Activated naive CD8-positive, alpha-beta T cell treated with anti-CD3 and anti-CD28 coated beads for 36 hours (primary cell): Measurements from ENCODE around the gene PGM2L1. TPM values are rescaled to one million over a fixed set of nuclear protein-coding genes. Genes with fewer than 3 reads are reported as not detected.
A peak's percentile ranks its signal among the peaks of the same experiment; 100 is the strongest.
"Not testable (repeated sequence)": the region's sequence is repeated elsewhere in the genome, so short reads cannot be mapped to it uniquely, and the experiment has no call there.

Experiments used
- DNase-seq: peaks from one replicate; pipeline ENCODE4 v3.0.0; 2021
- H3K27ac Mint-ChIP-seq: one replicate; pipeline ENCODE4 v1.8.0; 2022; ENCODE audit warnings: mild to moderate bottlenecking, moderate library complexity, mixed read lengths
- H3K27me3 Mint-ChIP-seq: one replicate; pipeline ENCODE4 v1.8.0; 2022; ENCODE audit warnings: mild to moderate bottlenecking, mixed read lengths
- H3K36me3 Mint-ChIP-seq: one replicate; pipeline ENCODE4 v1.8.0; 2021; ENCODE audit warnings: mild to moderate bottlenecking, mixed read lengths
- H3K4me1 Mint-ChIP-seq: one replicate; pipeline ENCODE4 v1.8.0; 2021; ENCODE audit warnings: mixed read lengths
- H3K4me3 Mint-ChIP-seq: one replicate; pipeline ENCODE4 v1.8.0; 2022; ENCODE audit warnings: mild to moderate bottlenecking, moderate library complexity, mixed read lengths
- H3K9me3 Mint-ChIP-seq: one replicate; pipeline ENCODE4 v1.8.0; 2022; ENCODE audit warnings: mixed read lengths
- total RNA-seq, 2 experiments: library from RNA; stranded (reverse); gene quantifications; one replicate each; pipeline ENCODE4 v1.2.3, GENCODE V29; 2021

PGM2L1 gene
- total RNA-seq, 2 experiments from 2014 or later = 10.3 to 11.0 TPM

DNA sequence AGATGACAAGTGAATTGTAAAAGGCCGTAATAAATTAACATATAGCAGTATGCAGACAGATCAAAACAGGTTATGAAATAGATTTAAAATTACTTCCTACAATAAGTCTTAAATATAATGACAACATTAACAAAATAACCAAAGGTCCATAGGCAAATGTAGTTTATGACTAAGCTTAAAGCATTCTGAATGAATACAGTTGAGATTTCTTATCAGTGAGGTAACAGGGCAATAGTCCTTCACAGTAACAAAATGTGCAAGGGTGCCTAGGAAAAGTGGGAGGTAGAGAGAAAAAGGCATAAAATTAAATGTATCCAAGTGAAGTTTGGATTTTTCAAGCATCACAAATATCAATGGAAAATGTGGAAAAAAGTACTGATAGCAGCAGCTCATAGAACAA is 65.9 kb downstream of the PGM2L1 start:
- Mint-ChIP-seq H3K27ac (no peak overlapping the region), H3K36me3 (peaks cover 5% of the 10 kb centered on the region), H3K27me3 (no peaks in the 10 kb centered on the region), H3K4me1 (no peaks in the 10 kb centered on the region), H3K4me3 (no peak overlapping the region), H3K9me3 (no peaks in the 10 kb centered on the region)
- no peak for DNase-seq

GRCh38 chr11:74331000-74331399 is 67.2 kb downstream of the PGM2L1 start:
- H3K4me3 Mint-ChIP-seq, H3K27ac Mint-ChIP-seq, DNase-seq, H3K4me1 Mint-ChIP-seq, H3K27me3 Mint-ChIP-seq, H3K9me3 Mint-ChIP-seq, H3K36me3 Mint-ChIP-seq: not testable (repeated sequence)

DNA sequence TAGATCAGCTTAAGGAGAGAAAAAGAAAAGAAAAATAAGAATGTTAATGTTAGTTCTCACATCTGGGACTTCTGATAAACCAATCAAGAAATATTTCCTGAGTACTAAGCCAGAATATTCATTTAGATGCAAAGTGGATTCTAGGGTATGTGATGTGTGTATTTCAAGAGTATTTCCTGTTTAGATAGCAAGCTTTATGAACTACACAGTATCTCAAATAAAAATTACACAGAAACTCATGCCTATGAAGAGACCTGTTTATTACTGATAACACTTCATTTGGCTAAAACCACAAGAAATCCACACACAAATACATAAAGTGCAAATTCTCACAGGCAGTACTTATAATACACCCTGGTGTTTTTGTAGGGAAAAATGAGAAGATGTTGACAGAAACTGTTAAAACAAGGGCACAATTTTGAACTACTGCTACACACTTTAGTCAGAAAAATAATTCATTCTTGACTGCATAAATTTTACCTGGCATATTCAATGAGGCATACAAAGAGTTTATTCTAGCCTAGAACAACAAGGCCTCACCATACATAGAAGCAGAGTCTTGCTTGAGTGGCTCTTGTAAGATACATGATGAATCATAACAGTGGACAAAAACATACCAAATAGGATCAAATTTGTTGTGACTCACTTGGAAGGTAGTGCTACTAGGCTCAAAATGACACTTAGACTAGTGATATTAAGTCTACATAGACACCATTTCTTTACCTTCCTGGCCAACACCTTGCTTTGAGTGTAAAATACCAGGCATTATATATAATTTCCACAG is 68.0 kb downstream of the PGM2L1 start:
- H3K4me3 Mint-ChIP-seq = no peak overlapping the region
- H3K27ac Mint-ChIP-seq = no peak overlapping the region
- no peaks in the 10 kb centered on the region for H3K27me3 Mint-ChIP-seq
- no peaks in the 10 kb centered on the region for H3K9me3 Mint-ChIP-seq
- H3K4me1 Mint-ChIP-seq = no peaks in the 10 kb centered on the region
- peaks cover 5% of the 10 kb centered on the region for H3K36me3 Mint-ChIP-seq
- DNase-seq = no peak

- Mint-ChIP-seq H3K4me1 (no peaks in the 10 kb centered on the region), H3K9me3 (no peaks in the 10 kb centered on the region), H3K27me3 (no peaks in the 10 kb centered on the region), H3K36me3 (peaks cover 5% of the 10 kb centered on the region), H3K4me3 (no peak overlapping the region), H3K27ac (no peak overlapping the region)
- DNase-seq = no peak
These were observed 71.2 kb downstream of the PGM2L1 start for GRCh38 chr11:74327076-74327475.

GRCh38 chr11:74326665-74327064 is 71.6 kb downstream of the PGM2L1 start:
- Mint-ChIP-seq H3K9me3 (no peaks in the 10 kb centered on the region), H3K27me3 (no peaks in the 10 kb centered on the region), H3K4me3 (no peak overlapping the region), H3K4me1 (no peaks in the 10 kb centered on the region), H3K27ac (no peak overlapping the region), H3K36me3 (peaks cover 5% of the 10 kb centered on the region)
- DNase-seq = no peak

- no peak overlapping the region for H3K27ac Mint-ChIP-seq
- peaks cover 3% of the 10 kb centered on the region for H3K27me3 Mint-ChIP-seq
- DNase-seq = no peak
- peaks cover 5% of the 10 kb centered on the region for H3K36me3 Mint-ChIP-seq
- H3K4me1 Mint-ChIP-seq = no peaks in the 10 kb centered on the region
- no peaks in the 10 kb centered on the region for H3K9me3 Mint-ChIP-seq
- H3K4me3 Mint-ChIP-seq = no peak overlapping the region
These were observed 72.3 kb downstream of the PGM2L1 start for GRCh38 chr11:74325649-74326645.

GRCh38 chr11:74322667-74323066 is 75.6 kb downstream of the PGM2L1 start:
- no peak for DNase-seq
- Mint-ChIP-seq H3K9me3 (peaks cover 5% of the 10 kb centered on the region), H3K27me3 (peaks cover 6% of the 10 kb centered on the region), H3K4me3 (no peak overlapping the region), H3K4me1 (no peaks in the 10 kb centered on the region), H3K27ac (no peak overlapping the region), H3K36me3 (no peaks in the 10 kb centered on the region)

- Mint-ChIP-seq H3K36me3 (peaks cover 2% of the 10 kb centered on the region), H3K9me3 (peaks cover 13% of the 10 kb centered on the region), H3K27me3 (peaks cover 6% of the 10 kb centered on the region), H3K4me1 (no peaks in the 10 kb centered on the region), H3K27ac (no peak overlapping the region), H3K4me3 (no peak overlapping the region)
- peak; percentile 8 for DNase-seq
These were observed 76.6 kb downstream of the PGM2L1 start for GRCh38 chr11:74321487-74322188.

DNA sequence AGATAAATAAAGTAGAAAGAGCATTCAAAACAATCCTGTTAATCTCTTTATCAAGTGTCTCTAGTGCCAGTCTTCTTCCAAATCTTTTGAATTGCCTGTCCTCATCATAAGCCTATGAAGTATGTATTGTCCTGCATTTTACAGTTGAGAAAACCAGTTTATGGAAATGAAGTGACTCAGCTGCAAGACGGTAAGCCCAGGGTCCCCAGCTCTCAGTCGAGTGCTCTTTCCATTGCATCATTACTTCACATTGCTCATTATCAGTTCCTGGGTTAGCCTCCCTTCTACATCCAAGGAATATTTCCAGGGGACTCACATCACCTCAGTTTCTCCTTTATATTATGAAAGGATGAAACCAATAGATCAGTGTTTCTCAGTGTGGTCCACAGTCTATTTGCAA is 77.7 kb downstream of the PGM2L1 start:
- H3K27ac Mint-ChIP-seq = no peak overlapping the region
- no peak overlapping the region for H3K4me3 Mint-ChIP-seq
- H3K4me1 Mint-ChIP-seq = no peaks in the 10 kb centered on the region
- peaks cover 6% of the 10 kb centered on the region for H3K27me3 Mint-ChIP-seq
- peaks cover 17% of the 10 kb centered on the region for H3K9me3 Mint-ChIP-seq
- no peak for DNase-seq
- peaks cover 2% of the 10 kb centered on the region for H3K36me3 Mint-ChIP-seq

DNA sequence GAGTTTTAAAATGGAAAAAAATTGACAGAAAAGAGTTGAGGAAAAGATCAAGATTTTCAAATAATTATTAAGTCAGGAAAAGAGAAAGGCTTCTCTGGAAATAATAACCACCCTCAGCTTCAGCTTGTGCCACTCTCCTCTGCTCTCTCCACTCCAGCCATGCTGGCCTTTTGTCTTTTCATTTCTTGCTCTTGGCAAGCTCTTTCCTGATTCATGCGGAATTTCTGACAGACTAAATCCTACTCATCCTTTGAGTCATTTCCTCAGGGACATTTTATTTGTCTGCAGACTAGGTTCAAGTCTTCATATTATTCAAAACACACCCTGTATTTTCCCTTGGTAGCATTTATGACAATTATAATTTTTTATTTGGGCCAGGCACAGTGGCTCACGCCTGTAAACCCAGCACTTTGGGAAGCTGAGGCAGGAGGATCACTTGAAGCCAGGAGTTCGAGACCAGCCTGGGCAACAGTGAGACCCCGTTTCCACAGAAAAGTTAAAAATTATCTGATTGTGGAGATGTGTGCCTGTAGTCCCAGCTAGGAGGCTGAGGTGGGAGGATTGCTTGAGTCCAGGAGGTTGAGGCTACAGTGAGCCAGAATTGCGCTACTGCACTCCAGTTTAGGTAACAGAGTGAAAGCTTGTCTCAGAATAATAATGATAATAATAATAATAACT is 79.0 kb downstream of the PGM2L1 start:
- H3K4me3 Mint-ChIP-seq = no peak overlapping the region
- H3K36me3 Mint-ChIP-seq = peaks cover 2% of the 10 kb centered on the region
- H3K9me3 Mint-ChIP-seq = peaks cover 19% of the 10 kb centered on the region
- no peaks in the 10 kb centered on the region for H3K4me1 Mint-ChIP-seq
- no peak for DNase-seq
- H3K27me3 Mint-ChIP-seq = peaks cover 6% of the 10 kb centered on the region
- H3K27ac Mint-ChIP-seq = no peak overlapping the region

GRCh38 chr11:74318241-74318932 is 79.8 kb downstream of the PGM2L1 start:
- no peak overlapping the region for H3K4me3 Mint-ChIP-seq
- H3K27me3 Mint-ChIP-seq = peaks cover 6% of the 10 kb centered on the region
- peaks cover 19% of the 10 kb centered on the region for H3K9me3 Mint-ChIP-seq
- no peak overlapping the region for H3K27ac Mint-ChIP-seq
- no peak for DNase-seq
- peaks cover 2% of the 10 kb centered on the region for H3K36me3 Mint-ChIP-seq
- H3K4me1 Mint-ChIP-seq = no peaks in the 10 kb centered on the region

GRCh38 chr11:74316772-74317505 is 81.3 kb downstream of the PGM2L1 start:
- Mint-ChIP-seq H3K4me3 (no peak overlapping the region), H3K36me3 (peaks cover 2% of the 10 kb centered on the region), H3K9me3 (peaks cover 19% of the 10 kb centered on the region), H3K27me3 (peaks cover 11% of the 10 kb centered on the region), H3K27ac (no peak overlapping the region), H3K4me1 (no peaks in the 10 kb centered on the region)
- no peak for DNase-seq

DNA sequence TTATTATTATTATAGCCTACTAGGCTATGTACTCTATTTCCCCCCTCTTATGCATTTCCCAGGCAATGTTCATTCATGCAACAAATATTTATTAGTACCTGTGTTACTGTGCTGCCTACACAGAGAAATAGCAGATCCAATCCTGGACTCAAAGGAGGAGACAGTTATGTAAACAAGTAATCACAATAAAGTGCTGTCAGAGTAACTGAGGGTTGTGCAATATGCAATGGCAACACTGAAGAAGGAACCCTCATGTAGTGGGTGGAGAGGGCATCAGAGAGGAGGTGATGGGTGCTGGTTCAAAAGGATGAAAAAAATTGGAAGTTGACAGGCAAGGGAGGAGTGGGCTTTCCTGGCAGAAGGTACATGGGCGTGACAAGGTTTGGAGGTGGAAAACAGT is 85.9 kb downstream of the PGM2L1 start:
- no peak for DNase-seq
- Mint-ChIP-seq H3K9me3 (peaks cover 11% of the 10 kb centered on the region), H3K36me3 (peaks cover under 1% of the 10 kb centered on the region), H3K27ac (no peak overlapping the region), H3K27me3 (peaks cover 41% of the 10 kb centered on the region), H3K4me1 (no peaks in the 10 kb centered on the region), H3K4me3 (no peak overlapping the region)
